H1 (cell line): Measurements from ENCODE around the gene FGF14. TPM values are rescaled to one million over a fixed set of nuclear protein-coding genes. Genes with fewer than 3 reads are reported as not detected.

Experiments
- CTCF ChIA-PET: fragments of 300-600 bp; sonication (Branson Sonifier 250); formaldehyde crosslinking; loops from one replicate; lab custom pipeline; 2021; ENCODE audit not compliant: partially characterized antibody; lab: Charles Lee
- POLR2A ChIA-PET: fragments of 300-600 bp; sonication (Branson Sonifier 250); formaldehyde crosslinking; loops from one replicate; lab custom pipeline; 2021; ENCODE audit warnings: inconsistent platforms; ENCODE audit not compliant: partially characterized antibody; lab: Charles Lee
- DNase-seq, 2 experiments: peaks; one replicate each; pipeline versions ENCODE4 v3.0.0 to v3.0.0-alpha.2; 2010 to 2022; ENCODE audit warnings: low spot score in 2 of 2, low read depth in 1 of 2, mixed read lengths in 1 of 2
- FAIRE-seq: peaks from 2 replicates; lab custom pipeline; 2011; peaks lifted over from hg19 to GRCh38; lab: Jason Lieb, UNC
- H2AFZ ChIP-seq: 2 replicates; pipeline ENCODE4 v1.8.1; 2012; ENCODE audit warnings: low read length, inconsistent platforms
- H2AK5ac ChIP-seq: 2 replicates; pipeline ENCODE4 v1.6.1; 2013; ENCODE audit warnings: low read depth, low read length
- H2BK120ac ChIP-seq: replicated peaks from 2 replicates; pipeline ENCODE3; 2013; ENCODE audit warnings: low read depth, low read length, inconsistent platforms
- H2BK12ac ChIP-seq: 2 replicates; pipeline ENCODE4 v1.6.1; 2013; ENCODE audit warnings: low read depth, low read length
- H2BK15ac ChIP-seq: 2 replicates; pipeline ENCODE4 v1.6.1; 2013; ENCODE audit warnings: low read length
- H2BK20ac ChIP-seq: 2 replicates; pipeline ENCODE4 v1.6.1; 2013; ENCODE audit warnings: low read length
- H2BK5ac ChIP-seq: 2 replicates; pipeline ENCODE4 v1.6.1; 2013; ENCODE audit warnings: low read depth, low read length
- H3K14ac ChIP-seq: 2 replicates; pipeline ENCODE4 v1.6.1; 2013; ENCODE audit warnings: inconsistent platforms; ENCODE audit not compliant: insufficient read length
- H3K18ac ChIP-seq: 2 replicates; pipeline ENCODE4 v1.6.1; 2013; ENCODE audit warnings: low read length; ENCODE audit errors: extremely low read depth
- H3K23ac ChIP-seq: 2 replicates; pipeline ENCODE4 v1.6.1; 2013; ENCODE audit warnings: inconsistent platforms; ENCODE audit not compliant: insufficient read length
- H3K23me2 ChIP-seq: 2 replicates; pipeline ENCODE4 v1.6.1; 2013; ENCODE audit warnings: low read depth, low read length
- H3K27ac ChIP-seq: 2 replicates; pipeline ENCODE4 v1.6.1; 2011; ENCODE audit warnings: low read depth, low read length, inconsistent platforms
- H3K27me3 ChIP-seq, 4 experiments: replicated peaks in 1 of 4; 1 replicate in 1 of 4; 2 replicates in 3 of 4; pipeline versions ENCODE4 v1.6.1 to v1.8.1; 2011 to 2013; ENCODE audit warnings: low read length in 3 of 4, mild to moderate bottlenecking in 3 of 4, inconsistent platforms in 2 of 4, mixed read lengths in 2 of 4, moderate library complexity in 1 of 4; ENCODE audit not compliant: control insufficient read depth in 3 of 4, insufficient read depth in 3 of 4; ENCODE audit errors: extremely low read depth in 1 of 4
- H3K36me3 ChIP-seq, 4 experiments: 2 replicates each; pipeline versions ENCODE4 v1.6.1 to v1.8.1; 2011 to 2013; ENCODE audit warnings: mild to moderate bottlenecking in 4 of 4, low read length in 3 of 4, moderate library complexity in 2 of 4, control low read depth in 1 of 4, inconsistent platforms in 1 of 4; ENCODE audit not compliant: insufficient read depth in 4 of 4, control insufficient read depth in 2 of 4
- H3K4ac ChIP-seq: replicated peaks from 2 replicates; pipeline ENCODE3; 2013; ENCODE audit warnings: low read length, low read depth, mixed read lengths, inconsistent platforms; ENCODE audit not compliant: insufficient read length
- H3K4me1 ChIP-seq, 4 experiments: replicated peaks in 1 of 4; 1 replicate in 1 of 4; 2 replicates in 3 of 4; pipeline versions ENCODE4 v1.6.1 to v1.8.1; 2011 to 2013; ENCODE audit warnings: low read length in 3 of 4, inconsistent platforms in 2 of 4, mixed read lengths in 1 of 4; ENCODE audit not compliant: insufficient read depth in 4 of 4, control insufficient read depth in 3 of 4
- H3K4me2 ChIP-seq, 2 experiments: 2 replicates each; pipeline versions ENCODE4 v1.6.1 to v1.8.1; 2011 to 2013; ENCODE audit warnings: low read depth in 2 of 2, low read length in 2 of 2, control low read depth in 1 of 2, inconsistent platforms in 1 of 2, mild to moderate bottlenecking in 1 of 2; ENCODE audit not compliant: insufficient read depth in 1 of 2
- H3K4me3 ChIP-seq, 4 experiments: fragments of 200-600, 300-600 bp in 1 of 4; sonication (generic), shearing (Covaris generic), sonication (Bioruptor Twin) in 1 of 4; 2 replicates each; pipeline versions ENCODE4 v1.5.1 to v1.8.1; 2011 to 2016; ENCODE audit warnings: low read length in 4 of 4, low read depth in 3 of 4, control low read depth in 2 of 4, inconsistent platforms in 2 of 4, mild to moderate bottlenecking in 2 of 4, mixed read lengths in 1 of 4, moderate library complexity in 1 of 4; ENCODE audit not compliant: insufficient read depth in 2 of 4; ENCODE audit errors: extremely low read depth in 1 of 4
- H3K56ac ChIP-seq: replicated peaks from 2 replicates; pipeline ENCODE3; 2013; ENCODE audit warnings: low read depth, mild to moderate bottlenecking, mixed read lengths, low read length, inconsistent platforms; ENCODE audit not compliant: insufficient read length
- H3K79me1 ChIP-seq: 2 replicates; pipeline ENCODE4 v1.6.1; 2013; ENCODE audit warnings: low read depth, low read length, control low read depth
- H3K79me2 ChIP-seq, 2 experiments: 2 replicates each; pipeline versions ENCODE4 v1.6.1 to v1.8.1; 2012 to 2013; ENCODE audit warnings: low read length in 2 of 2, mild to moderate bottlenecking in 2 of 2, inconsistent platforms in 1 of 2; ENCODE audit not compliant: insufficient read depth in 2 of 2, control insufficient read depth in 1 of 2
- H3K9ac ChIP-seq, 4 experiments: replicated peaks in 1 of 4; 1 replicate in 1 of 4; 2 replicates in 3 of 4; pipeline versions ENCODE4 v1.6.1 to v1.8.1; 2011 to 2013; ENCODE audit warnings: low read depth in 3 of 4, low read length in 3 of 4, control low read depth in 2 of 4, mild to moderate bottlenecking in 2 of 4, moderate library complexity in 2 of 4, inconsistent platforms in 1 of 4; ENCODE audit errors: extremely low read depth in 1 of 4
- H3K9me3 ChIP-seq, 2 experiments: 2 replicates each; pipeline versions ENCODE4 v1.6.1 to v1.8.1; 2012 to 2013; ENCODE audit warnings: mild to moderate bottlenecking in 2 of 2, moderate library complexity in 2 of 2, control low read depth in 1 of 2, inconsistent platforms in 1 of 2, low read depth in 1 of 2, low read length in 1 of 2, mixed read lengths in 1 of 2; ENCODE audit not compliant: insufficient read depth in 2 of 2
- H4K20me1 ChIP-seq, 2 experiments: replicated peaks in 1 of 2; 2 replicates each; pipeline versions ENCODE3 to v1.8.1; 2011 to 2013; ENCODE audit warnings: inconsistent platforms in 2 of 2, low read length in 2 of 2, mild to moderate bottlenecking in 1 of 2; ENCODE audit not compliant: insufficient read depth in 2 of 2, control insufficient read depth in 1 of 2
- H4K5ac ChIP-seq: 2 replicates; pipeline ENCODE4 v1.6.1; 2013; ENCODE audit warnings: low read length, low read depth, mixed read lengths, inconsistent platforms; ENCODE audit not compliant: insufficient read length
- H4K8ac ChIP-seq: 2 replicates; pipeline ENCODE4 v1.8.0; 2013; ENCODE audit warnings: mild to moderate bottlenecking, moderate library complexity, low read length, inconsistent platforms; ENCODE audit not compliant: insufficient read depth; ENCODE audit errors: extremely low read depth
- H4K91ac ChIP-seq: replicated peaks from 2 replicates; pipeline ENCODE3; 2013; ENCODE audit warnings: low read length, mixed read lengths, inconsistent platforms; ENCODE audit not compliant: insufficient read length
- CEBPB ChIP-seq: IDR thresholded peaks from 2 replicates; pipeline ENCODE4 v1.6.1; 2012; ENCODE audit warnings: low read depth, low read length
- EZH2 ChIP-seq: fragments of 200-600 bp; sonication (generic); IDR thresholded peaks from 2 replicates; pipeline ENCODE4 v1.7.1; 2012; ENCODE audit warnings: low read depth, mild to moderate bottlenecking, moderate library complexity, low read length, inconsistent platforms; ENCODE audit not compliant: severe bottlenecking
- WGBS, 2 experiments: shearing (Covaris generic) in 1 of 2; methylation state at CpG; one replicate each; pipeline versions ENCODE4 v1.1.6 to v1.1.7; 2013 to 2015; ENCODE audit warnings: low lambda C conversion rate in 2 of 2, mixed read lengths in 2 of 2, inconsistent platforms in 1 of 2, low coverage in 1 of 2, missing lambda C conversion rate in 1 of 2; ENCODE audit not compliant: insufficient replicate concordance in 2 of 2, insufficient coverage in 1 of 2, insufficient read length in 1 of 2; ENCODE audit errors: extremely low coverage in 1 of 2, missing lambda C conversion rate in 1 of 2; 5-methylcytosine and 5-hydroxymethylcytosine counted together
- polyA plus RNA-seq, 7 experiments: library from polyadenylated mRNA; depleted of rRNA in 3 of 7; stranded (reverse) in 5 of 7; unstranded in 2 of 7; fragments of >200 nt in 5 of 7; fragments of 200-250 nt in 2 of 7; gene quantifications; 1 replicate in 5 of 7; 2 replicates in 1 of 7; 4 replicates in 1 of 7; pipeline versions ENCODE4 v1.2.1 to v1.2.3, GENCODE V29; 2011 to 2013; ENCODE audit warnings: missing spikeins in 2 of 7, mixed read lengths in 2 of 7
- total RNA-seq: library from RNA; stranded (reverse); fragmentation: NEBNext Ultra II Directional; extraction: Animal tissue kit (Norgen Biotek cat#: 25700); gene quantifications from 2 replicates; pipeline ENCODE4 v1.2.1, GENCODE V29; 2021

The FGF14 gene
- total and polyA plus RNA-seq, 2 of the 8 experiments (the other 6 are each of a cell fraction or from before 2014, with no cell fraction given): 0.05 to 0.58 TPM

- H3K27ac ChIP-seq: no peak overlapping the region
- no peak overlapping the region for H3K18ac ChIP-seq
- H2BK120ac ChIP-seq: no peak overlapping the region
- H4K91ac ChIP-seq: no peak overlapping the region
- H3K4me2 ChIP-seq: no peak overlapping the region
- 85% methylated on average over 5 of the region's 5 CpGs; no CpG with 5 or more reads in 1 of the 2 experiments for WGBS, 2 experiments
- FAIRE-seq (no peak), DNase-seq (no peak)
- no peak overlapping the region for H3K4ac ChIP-seq
- CTCF ChIA-PET: interaction anchor here (0.7 to 1.8 kb wide), 5 partner anchors 18 to 498 kb away, joined by 3 to 6 read pairs (median 4); no protein-coding TSS in a partner anchor
- no peak overlapping the region for H3K23ac ChIP-seq
- H3K4me3 ChIP-seq: no peak overlapping the region
- POLR2A ChIA-PET: no interaction called here
- no peaks in the 10 kb centered on the region for H3K4me1 ChIP-seq
- no peaks in the 10 kb centered on the region for H3K79me1 ChIP-seq
- TF ChIP-seq CEBPB (no peak), EZH2 (no peak)
- H3K36me3 ChIP-seq: no peaks in the 10 kb centered on the region
- no peak overlapping the region for H3K14ac ChIP-seq
- no peak overlapping the region for H2BK15ac ChIP-seq
- H2BK5ac ChIP-seq: no peak overlapping the region
- no peak overlapping the region for H4K5ac ChIP-seq
- no peaks in the 10 kb centered on the region for H3K27me3 ChIP-seq
- H2AFZ ChIP-seq: no peak overlapping the region
- no peaks in the 10 kb centered on the region for H3K79me2 ChIP-seq
- H2BK20ac ChIP-seq: no peak overlapping the region
- no peaks in the 10 kb centered on the region for H3K23me2 ChIP-seq
- H3K9me3 ChIP-seq: no peaks in the 10 kb centered on the region
- H4K20me1 ChIP-seq: no peaks in the 10 kb centered on the region
- no peak overlapping the region for H4K8ac ChIP-seq
- H2BK12ac ChIP-seq: no peak overlapping the region
- no peak overlapping the region for H3K9ac ChIP-seq
- no peak overlapping the region for H3K56ac ChIP-seq
- H2AK5ac ChIP-seq: no peak overlapping the region
These were observed 442.8 kb downstream of the FGF14 start for GRCh38 chr13:101959016-101959415.
